Stromal cell of bone marrow (primary cell): ENCODE results near the gene BNC1.

Experiments
- DNase-seq: peaks from one replicate; pipeline ENCODE4 v3.0.0-alpha.2; 2012; ENCODE audit warnings: low read depth

The BNC1 gene

GRCh38 chr15:83284559-83285283 is at the start of gene BNC1:
Gene BNC1 (minus strand): TSS chr15:83284664. CDS start chr15:83284628, 36 bp downstream.
- DNase-seq: no peak

GRCh38 chr15:83327041-83327440 is 42.6 kb upstream of the BNC1 start:
- DNase-seq: no peak

- DNase-seq: no peak
Observed at GRCh38 chr15:83324799-83325198, 40.3 kb upstream of the BNC1 start.

- DNase-seq: peak; percentile 83
Observed at GRCh38 chr15:83323296-83323711, 38.8 kb upstream of the BNC1 start.

- DNase-seq: no peak
Observed at GRCh38 chr15:83322691-83323090, 38.2 kb upstream of the BNC1 start.

- DNase-seq: no peak
Observed at GRCh38 chr15:83322061-83322460, 37.6 kb upstream of the BNC1 start.

GRCh38 chr15:83320844-83321243 is 36.4 kb upstream of the BNC1 start:
- DNase-seq: no peak

GRCh38 chr15:83320404-83320803 is 35.9 kb upstream of the BNC1 start:
- DNase-seq: no peak

- no peak for DNase-seq
Observed at GRCh38 chr15:83319771-83320170, 35.3 kb upstream of the BNC1 start.

GRCh38 chr15:83318861-83319415 is 34.5 kb upstream of the BNC1 start:
- no peak for DNase-seq

GRCh38 chr15:83318036-83318435 is 33.6 kb upstream of the BNC1 start:
- DNase-seq: no peak

- no peak for DNase-seq
Observed at GRCh38 chr15:83312071-83312470, 27.6 kb upstream of the BNC1 start.

GRCh38 chr15:83310521-83311456 is 26.3 kb upstream of the BNC1 start:
- DNase-seq: no peak

GRCh38 chr15:83308671-83309070 is 24.2 kb upstream of the BNC1 start:
- no peak for DNase-seq

GRCh38 chr15:83306561-83306960 is 22.1 kb upstream of the BNC1 start:
- DNase-seq: no peak

GRCh38 chr15:83305704-83306291 is 21.3 kb upstream of the BNC1 start:
- no peak for DNase-seq

- no peak for DNase-seq
Observed at GRCh38 chr15:83304861-83305703, 20.6 kb upstream of the BNC1 start.

GRCh38 chr15:83303535-83303934 is 19.1 kb upstream of the BNC1 start:
- DNase-seq: no peak

- DNase-seq: no peak
Observed at GRCh38 chr15:83300826-83301225, 16.4 kb upstream of the BNC1 start.

- DNase-seq: no peak
Observed at GRCh38 chr15:83299462-83299861, 15.0 kb upstream of the BNC1 start.

GRCh38 chr15:83295417-83295816 is 11.0 kb upstream of the BNC1 start:
- no peak for DNase-seq

- DNase-seq: no peak
Observed at GRCh38 chr15:83293201-83293600, 8.7 kb upstream of the BNC1 start.
